ENCODE data around the gene SPCS2.
"Not testable (repeated sequence)": the region's sequence is repeated elsewhere in the genome, so short reads cannot be mapped to it uniquely, and the experiment has no call there.

SPCS2 gene

GRCh38 chr11:75002516-75002915 lies 53.5 kb downstream of the SPCS2 start:
- DNase-seq (ENCODE audit: low spot score), result no peak

GRCh38 chr11:75004215-75004614 lies 55.1 kb downstream of the SPCS2 start:
- no peak for DNase-seq (ENCODE audit: low spot score)

- DNase-seq (ENCODE audit: low spot score), result no peak
These were observed 62.3 kb downstream of the SPCS2 start for GRCh38 chr11:75011357-75011756.

DNA sequence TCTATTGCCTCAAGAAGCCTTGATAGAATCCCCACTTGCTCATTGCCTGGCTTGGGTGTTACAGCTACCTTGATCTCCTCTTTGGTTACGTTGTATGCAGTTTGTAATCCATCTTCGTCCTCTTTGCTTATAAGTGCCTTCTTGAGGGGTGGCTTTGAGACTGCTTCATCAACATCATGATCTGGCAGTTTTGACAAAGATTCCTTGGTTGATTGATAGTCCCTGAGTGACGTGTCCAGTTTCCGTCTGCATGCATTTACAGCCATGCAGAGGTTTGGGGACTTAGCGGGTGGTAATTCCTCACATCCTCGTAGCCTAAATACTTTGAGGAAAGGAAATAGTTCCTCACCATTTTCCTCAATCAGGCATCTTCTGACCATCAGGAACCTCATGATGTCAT lies 62.8 kb downstream of the SPCS2 start:
- no peak for DNase-seq (ENCODE audit: low spot score)

- DNase-seq (ENCODE audit: low spot score), result no peak
These were observed 64.0 kb downstream of the SPCS2 start for GRCh38 chr11:75013051-75013450.

GRCh38 chr11:75014129-75014528 lies 65.1 kb downstream of the SPCS2 start:
- DNase-seq (ENCODE audit: low spot score), result no peak

GRCh38 chr11:75019200-75019599 lies 70.1 kb downstream of the SPCS2 start:
- DNase-seq (ENCODE audit: low spot score), result not testable (repeated sequence)

- not testable (repeated sequence) for DNase-seq (ENCODE audit: low spot score)
These were observed 71.3 kb downstream of the SPCS2 start for GRCh38 chr11:75020328-75020727.

- DNase-seq (ENCODE audit: low spot score), result no peak
These were observed 73.2 kb downstream of the SPCS2 start for GRCh38 chr11:75022296-75022695.

DNA sequence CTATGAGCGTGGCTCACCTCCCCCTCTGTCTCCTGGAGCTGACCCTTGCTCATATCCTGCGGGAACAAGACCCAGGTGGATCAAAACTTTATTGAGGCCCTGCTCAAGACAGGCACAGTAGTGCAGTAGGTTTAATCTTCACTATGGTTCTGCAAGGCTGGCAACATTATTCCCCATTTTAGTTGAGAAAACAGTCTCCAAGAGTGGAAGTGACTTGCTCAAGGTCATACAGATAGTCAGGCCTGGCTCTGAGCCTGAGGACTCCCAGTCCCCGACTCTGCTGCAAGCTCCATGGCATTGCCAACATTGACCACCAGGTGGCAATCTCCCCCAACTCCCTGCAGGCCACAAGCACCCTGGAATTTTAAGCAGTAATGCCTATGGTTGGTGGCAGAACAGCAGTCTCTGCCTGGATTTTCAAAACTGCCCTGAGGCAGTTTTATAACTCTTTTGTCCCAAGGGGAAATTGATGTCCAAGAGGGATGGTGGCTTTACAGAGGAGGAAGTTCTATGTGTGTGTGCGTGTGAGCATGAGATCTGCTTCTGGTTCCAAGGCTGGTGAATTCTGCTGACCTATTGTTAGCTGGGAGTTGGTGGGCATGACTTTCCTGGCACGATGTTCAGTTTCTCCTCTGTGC lies 73.8 kb downstream of the SPCS2 start:
- peak; percentile 75 for DNase-seq (ENCODE audit: low spot score)

GRCh38 chr11:75023446-75024067 lies 74.5 kb downstream of the SPCS2 start:
- DNase-seq (ENCODE audit: low spot score), result no peak

- DNase-seq (ENCODE audit: low spot score), result no peak
These were observed 75.0 kb downstream of the SPCS2 start for GRCh38 chr11:75024068-75024449.

DNA sequence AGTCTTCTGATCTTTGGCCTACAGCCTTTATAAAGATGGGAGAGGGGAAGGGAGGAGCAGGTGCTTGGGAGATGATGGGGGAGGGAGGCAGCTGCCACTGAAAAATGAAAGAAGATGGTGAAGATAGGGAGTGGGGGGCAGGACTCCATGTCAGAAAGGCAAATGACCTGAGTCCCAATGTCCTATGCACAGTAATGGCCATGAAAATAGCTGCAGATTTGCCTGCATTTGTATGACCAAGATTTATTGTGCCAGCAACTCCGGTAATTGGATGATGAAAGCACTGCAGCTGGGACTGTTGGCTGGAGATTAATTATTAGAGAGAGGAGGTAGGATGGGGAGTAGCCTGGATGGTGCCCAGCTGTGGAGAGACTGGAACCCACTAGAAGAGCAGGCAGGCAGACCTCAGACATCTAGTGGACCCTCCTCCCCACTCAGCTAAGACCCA lies 75.7 kb downstream of the SPCS2 start:
- no peak for DNase-seq (ENCODE audit: low spot score)

- DNase-seq (ENCODE audit: low spot score), result no peak
These were observed 76.5 kb downstream of the SPCS2 start for GRCh38 chr11:75025561-75025960.

DNA sequence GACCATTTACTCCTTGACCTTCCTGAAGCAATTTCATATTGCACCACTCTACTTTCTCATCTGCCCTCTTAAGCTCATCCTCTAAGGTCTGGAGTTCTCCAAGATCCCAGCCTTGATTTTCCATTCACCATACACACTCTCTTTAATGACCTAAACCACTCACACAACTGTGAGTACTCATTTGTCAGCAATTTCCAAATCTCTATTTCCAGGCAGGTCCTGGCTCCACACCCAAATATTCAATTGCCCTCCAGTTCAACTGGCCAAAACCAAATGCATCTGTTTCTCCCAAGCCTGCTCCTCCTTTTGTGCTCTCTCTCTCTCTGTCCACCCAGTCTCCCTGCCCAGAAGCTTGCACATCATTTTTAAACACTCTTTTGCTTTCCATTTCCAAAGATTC lies 79.3 kb downstream of the SPCS2 start:
- DNase-seq (ENCODE audit: low spot score), result no peak

Data from hematopoietic multipotent progenitor cell treated with erythropoietin and hydrocortisone succinate and interleukin-3 and kit ligand, for 15 days (in vitro differentiated cells).